Fibroblast of skin of scalp (primary cell): ENCODE measurements around the gene TIMM23B.
"Not testable (repeated sequence)": the region's sequence is repeated elsewhere in the genome, so short reads cannot be mapped to it uniquely, and the experiment has no call there.

ENCODE experiments used
- DNase-seq: peaks from one replicate; pipeline ENCODE4 v3.0.0-alpha.2; 2013

Gene TIMM23B

DNA sequence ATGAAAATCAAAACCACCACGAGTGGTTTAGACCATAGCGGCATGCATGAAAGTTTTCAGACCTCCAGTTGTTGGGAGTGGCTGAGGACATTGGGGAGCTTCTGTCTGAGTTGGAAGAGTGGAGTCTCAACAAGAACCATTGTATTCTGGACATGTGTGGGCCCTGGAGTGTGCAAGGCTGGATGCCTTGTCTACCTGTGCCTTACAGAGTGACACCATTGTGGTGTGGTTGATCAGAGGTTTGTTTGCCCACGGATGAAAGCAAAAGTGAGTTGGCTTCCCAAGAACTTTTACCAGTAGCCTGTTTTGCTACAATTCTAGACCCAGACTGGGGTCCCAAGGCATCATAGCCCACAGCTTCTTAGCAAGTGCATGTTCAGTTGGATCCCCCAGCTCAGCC, 35.9 kb downstream of the TIMM23B start:
- not testable (repeated sequence) for DNase-seq

DNA sequence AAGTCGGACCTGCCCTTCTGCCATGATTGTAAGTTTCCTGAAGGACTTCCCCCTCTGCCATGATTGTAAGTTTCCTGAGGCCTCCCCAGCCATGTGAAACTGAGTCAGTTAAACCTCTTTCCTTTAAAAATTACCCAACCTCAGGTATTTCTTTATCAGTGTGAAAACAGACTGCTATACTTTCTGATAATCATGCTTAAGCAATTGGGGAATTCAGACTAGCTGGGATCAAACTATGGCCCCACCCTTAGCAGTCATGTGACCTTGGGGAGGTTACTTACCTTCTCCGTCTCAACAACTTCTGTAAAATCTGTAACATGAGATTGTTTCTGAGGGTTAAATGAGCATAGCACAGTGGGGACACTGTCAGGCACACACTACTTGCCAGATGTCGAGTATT, 45.4 kb downstream of the TIMM23B start:
- DNase-seq, result not testable (repeated sequence)

DNA sequence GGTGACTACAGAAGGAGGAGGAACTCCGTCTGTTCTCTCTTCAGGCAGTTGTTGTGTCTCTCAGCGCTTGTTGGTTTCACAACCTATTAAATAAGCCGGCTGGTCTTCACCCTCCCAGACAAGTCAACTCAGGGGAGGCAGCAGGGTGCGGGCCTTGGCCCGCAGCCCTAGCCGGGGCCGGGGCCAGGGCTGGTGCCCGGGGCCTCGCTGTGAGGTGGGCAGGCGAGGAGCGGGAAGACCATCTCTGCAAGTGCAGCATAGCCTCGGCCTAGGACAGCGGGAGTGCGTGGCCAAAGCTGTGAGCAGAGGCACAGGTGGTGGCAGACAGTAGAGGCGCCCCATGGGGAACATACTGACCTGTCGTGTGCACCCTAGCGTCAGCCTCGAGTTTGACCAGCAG, 46.5 kb downstream of the TIMM23B start, which contains the start of gene AGAP6:
Gene AGAP6 (plus strand): TSS at position 31 of the 400 bp plus-strand sequence. CDS start 310 bp downstream, at position 341.
- not testable (repeated sequence) for DNase-seq

DNA sequence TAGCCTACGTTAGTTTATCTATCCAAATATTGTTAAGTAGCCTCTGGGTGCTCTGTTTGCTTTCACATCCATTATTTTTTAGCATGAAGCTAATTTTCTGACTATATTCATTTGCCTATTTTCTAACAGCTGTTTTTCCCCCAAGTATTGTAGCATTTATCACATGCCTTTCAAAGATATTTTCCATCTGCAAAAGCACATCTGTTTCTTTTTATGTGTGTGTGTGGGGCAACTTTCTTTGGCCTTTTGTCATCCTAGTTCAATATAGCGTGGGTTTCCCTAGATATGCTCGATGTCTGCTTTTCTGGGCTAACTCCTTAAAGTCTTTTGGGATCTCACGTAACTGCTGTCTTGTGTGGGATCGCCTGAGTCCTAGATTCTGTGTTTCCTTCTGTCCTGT, 53.5 kb downstream of the TIMM23B start:
- DNase-seq, result not testable (repeated sequence)

DNA sequence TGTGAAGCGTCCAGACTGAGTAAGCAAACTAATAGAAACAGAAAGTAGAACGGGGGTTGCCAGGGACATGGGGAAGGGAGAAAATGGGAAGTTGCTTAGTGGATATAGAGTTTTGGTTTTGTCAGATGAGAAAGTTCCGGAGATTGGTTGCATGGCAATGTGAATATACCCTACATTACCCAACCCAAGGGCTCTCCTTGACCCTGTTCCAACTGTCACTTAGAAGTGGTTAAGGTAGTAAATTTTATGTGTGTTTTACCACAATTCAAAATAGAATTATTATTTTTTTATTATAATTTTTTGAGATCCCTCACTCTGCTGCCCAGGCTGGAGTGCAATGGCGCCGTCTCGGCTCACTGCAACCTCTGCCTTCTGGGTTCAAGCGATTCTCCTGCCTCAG, 72.2 kb downstream of the TIMM23B start:
- not testable (repeated sequence) for DNase-seq

DNA sequence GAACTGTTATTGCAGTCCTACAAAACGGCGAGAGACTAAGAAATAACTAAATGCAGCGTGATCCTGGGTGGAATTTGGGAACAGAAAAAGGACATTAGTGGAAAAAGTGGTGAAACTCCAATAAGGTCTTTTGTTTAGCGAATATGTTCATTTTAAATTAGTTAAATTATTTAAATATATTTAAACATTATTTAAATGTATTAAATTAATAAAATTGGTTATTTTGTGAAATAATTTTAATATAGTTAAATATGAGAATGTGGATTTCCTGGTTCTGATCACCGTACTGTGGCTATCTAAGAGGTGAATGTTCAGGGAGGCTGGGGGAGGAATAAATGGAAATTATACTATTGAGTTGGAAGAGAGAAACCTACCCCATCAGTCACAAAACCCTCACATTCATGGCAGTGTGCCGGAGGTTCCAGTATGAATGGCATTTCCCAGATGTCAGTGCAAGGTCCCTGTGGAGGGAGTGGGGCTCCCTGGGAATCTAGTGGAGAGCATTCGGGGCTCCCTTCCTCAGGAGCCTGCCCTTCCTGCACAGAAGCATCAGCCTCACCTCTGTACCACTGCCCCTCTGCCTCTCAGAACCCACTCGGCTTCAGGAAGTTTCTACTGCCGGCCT, 73.9 kb downstream of the TIMM23B start:
- DNase-seq, result peak; percentile 44

DNA sequence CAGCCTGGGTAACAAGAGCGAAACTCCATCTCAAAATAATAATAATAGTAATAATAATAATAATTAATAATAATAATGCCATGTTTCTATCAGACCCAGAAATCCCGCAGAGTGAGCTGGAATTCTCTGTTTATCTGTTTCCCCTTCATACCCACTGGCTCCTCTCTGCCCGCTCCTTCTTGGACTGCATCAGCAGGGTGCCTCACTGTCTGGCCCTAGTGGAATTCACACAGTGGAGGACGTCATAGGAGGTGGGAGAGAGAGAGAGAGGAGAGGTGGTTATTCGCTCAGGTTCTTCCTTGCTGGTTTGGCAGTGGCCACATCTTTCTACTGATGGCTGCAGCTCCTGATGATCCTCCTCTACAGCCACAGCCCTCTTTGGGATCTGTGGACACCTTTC, 75.1 kb downstream of the TIMM23B start:
- DNase-seq, result peak; percentile 16

DNA sequence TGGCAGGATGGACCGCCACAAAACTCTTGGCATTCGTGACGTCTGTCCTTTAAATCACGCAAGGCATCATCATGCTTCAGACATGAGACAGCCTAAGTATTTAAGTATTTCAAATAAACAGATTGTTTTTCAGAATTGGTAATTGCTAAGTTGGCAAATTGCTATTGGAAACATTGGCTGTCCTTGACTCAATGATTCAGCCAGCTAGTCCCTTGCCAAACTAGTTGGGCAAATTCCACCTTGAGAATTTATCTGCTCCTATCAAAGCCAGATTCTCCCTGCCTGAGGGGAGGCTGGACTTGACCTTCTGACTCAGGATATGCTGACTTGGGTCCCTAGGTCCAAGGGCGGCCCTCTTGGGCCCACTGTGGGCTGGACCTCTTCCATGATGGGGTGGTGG, 75.8 kb downstream of the TIMM23B start:
- not testable (repeated sequence) for DNase-seq

DNA sequence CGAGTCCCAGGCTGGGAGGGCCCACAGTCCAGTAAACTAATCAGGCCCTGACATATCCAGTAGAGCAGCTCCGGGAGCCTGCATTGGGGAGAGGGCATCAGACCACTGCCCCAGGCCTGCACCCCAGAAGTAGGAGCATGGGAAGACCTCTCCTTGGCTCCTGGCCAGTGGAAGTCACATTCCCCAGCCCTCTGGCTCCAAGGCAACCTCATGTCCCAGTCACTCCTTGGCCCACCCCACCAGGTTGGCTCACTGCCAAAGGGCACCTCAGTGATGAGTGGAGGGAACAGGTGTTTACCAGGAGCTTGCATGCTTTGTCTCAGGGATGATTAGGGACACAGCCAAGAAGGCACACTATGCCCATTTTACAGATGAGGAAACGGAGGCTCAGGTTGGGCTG, 77.4 kb downstream of the TIMM23B start:
- DNase-seq, result not testable (repeated sequence)

DNA sequence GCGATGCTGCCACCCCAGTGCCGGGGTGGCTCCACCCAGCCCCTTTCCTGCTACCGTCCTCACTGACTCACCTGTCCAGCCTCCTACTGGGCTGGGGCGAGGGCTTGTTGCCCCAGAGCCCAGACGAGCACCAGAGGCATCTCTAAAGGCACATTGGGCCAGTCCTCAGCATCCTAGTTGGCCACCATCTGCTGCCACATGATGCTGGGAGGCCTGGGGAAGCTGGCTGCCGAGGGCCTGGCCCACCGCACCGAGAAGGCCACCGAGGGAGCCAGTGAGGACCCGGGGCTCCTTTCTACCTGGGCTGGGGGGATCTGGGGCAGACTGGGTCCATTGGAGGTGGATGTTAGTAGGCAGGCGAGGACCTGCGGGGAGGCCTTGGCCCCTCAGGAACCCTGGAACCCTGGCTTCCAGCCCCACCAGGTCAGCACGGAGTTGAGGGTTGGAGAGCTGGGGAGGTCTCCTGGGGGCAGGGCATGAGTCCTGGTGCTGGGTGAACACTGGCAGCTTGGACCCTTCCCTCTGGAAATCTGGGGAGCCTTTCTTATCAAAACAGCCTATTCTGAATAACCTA, 78.7 kb downstream of the TIMM23B start:
- DNase-seq, result not testable (repeated sequence)

DNA sequence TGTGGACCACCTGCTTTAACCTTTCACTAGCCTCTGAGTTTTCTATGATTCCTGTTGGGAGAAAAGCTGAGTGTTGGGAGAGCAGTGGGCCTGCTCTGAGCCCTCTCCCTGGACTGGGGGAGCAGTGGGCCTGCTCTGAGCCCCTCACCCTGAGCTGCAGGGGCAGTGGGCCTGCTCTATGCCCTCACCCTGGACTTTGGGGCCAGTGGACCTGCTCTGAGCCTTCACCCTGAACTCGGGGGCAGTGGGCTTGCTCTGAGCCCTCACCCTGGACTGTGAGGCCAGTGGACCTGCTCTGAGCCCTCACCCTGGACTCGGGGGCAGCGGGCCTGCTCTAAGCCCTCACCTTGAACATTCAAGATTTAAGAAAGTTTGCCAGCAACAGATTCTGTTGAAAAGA, 79.8 kb downstream of the TIMM23B start:
- no peak for DNase-seq
